ENCODE measurements around the gene GGA2. TPM values are rescaled to one million over a fixed set of nuclear protein-coding genes. Genes with fewer than 3 reads are reported as not detected.
A peak's percentile ranks its signal among the peaks of the same experiment; 100 is the strongest.

The GGA2 gene
- total RNA-seq, 1 experiment from 2014 or later: 14.0 TPM

GRCh38 chr16:23424292-23424958, 85.9 kb downstream of the GGA2 start:
- DNase-seq (ENCODE audit: low read depth): no peak

GRCh38 chr16:23423496-23424049, 86.7 kb downstream of the GGA2 start:
- peak; percentile 91 for DNase-seq (ENCODE audit: low read depth)

- no peak for DNase-seq (ENCODE audit: low read depth)
These were observed 90.3 kb downstream of the GGA2 start for GRCh38 chr16:23420011-23420410.

GRCh38 chr16:23416816-23417215, 93.5 kb downstream of the GGA2 start:
- no peak for DNase-seq (ENCODE audit: low read depth)

- DNase-seq (ENCODE audit: low read depth): no peak
These were observed 95.6 kb downstream of the GGA2 start for GRCh38 chr16:23414731-23415130.

Small RNA genes within 50 kb of the gene (small RNA-seq; reads per million reads assigned to genes)
- gene RF00072: not detected

Other genes with a start within 250 kb of the GGA2 start
- not detected in 2 replicates for gene SCNN1B, start 208.2 kb downstream of the GGA2 start, total RNA-seq (2014; rRNA removed; shearing (Covaris generic))
- gene COG7, start 57.3 kb downstream of the GGA2 start, total RNA-seq (2014; rRNA removed; shearing (Covaris generic)): 9.5 and 12.8 TPM in 2 replicates
- gene EARS2, start 46.9 kb upstream of the GGA2 start, total RNA-seq (2014; rRNA removed; shearing (Covaris generic)): 31.3 and 35.6 TPM in 2 replicates
- gene UBFD1, start 47.2 kb upstream of the GGA2 start, total RNA-seq (2014; rRNA removed; shearing (Covaris generic)): 70.8 and 89.2 TPM in 2 replicates
- gene NDUFAB1, start 85.8 kb upstream of the GGA2 start, total RNA-seq (2014; rRNA removed; shearing (Covaris generic)): 340 and 370 TPM in 2 replicates
- 13.9 and 17.9 TPM in 2 replicates for gene PALB2, start 130.8 kb upstream of the GGA2 start, total RNA-seq (2014; rRNA removed; shearing (Covaris generic))
- gene DCTN5, start 131.0 kb upstream of the GGA2 start, total RNA-seq (2014; rRNA removed; shearing (Covaris generic)): 49.9 and 76.1 TPM in 2 replicates
- gene PLK1, start 168.4 kb upstream of the GGA2 start, total RNA-seq (2014; rRNA removed; shearing (Covaris generic)): 127 and 166 TPM in 2 replicates
- gene ERN2, start 202.7 kb upstream of the GGA2 start, total RNA-seq (2014; rRNA removed; shearing (Covaris generic)): 1.1 TPM in 1 of 2 replicates, not detected in the other
- gene CHP2, start 244.5 kb upstream of the GGA2 start, total RNA-seq (2014; rRNA removed; shearing (Covaris generic)): not detected in 2 replicates

Data from HT1080 (cell line).